Activated CD4-positive, alpha-beta T cell treated with anti-CD3 and anti-CD28 coated beads, Interleukin-2, amount 10 ng/mL, durations not matched to agents 7 days and 5 days (primary cell): ENCODE data around the gene SATB1. TPM values are rescaled to one million over a fixed set of nuclear protein-coding genes. Genes with fewer than 3 reads are reported as not detected.

ENCODE experiments used
- CTCF ChIA-PET: fragments of 350-600 bp; sonication (Branson Sonifier 250); formaldehyde crosslinking; loops from one replicate; lab custom pipeline; 2021; ENCODE audit warnings: antibody characterized with exemption; lab: Charles Lee
- POLR2A ChIA-PET: fragments of 350-600 bp; sonication (Branson Sonifier 250); formaldehyde crosslinking; loops from one replicate; lab custom pipeline; 2021; ENCODE audit warnings: antibody characterized with exemption; lab: Charles Lee
- DNase-seq: peaks from one replicate; pipeline ENCODE4 v3.0.0-alpha.2; 2020
- H3K27ac Mint-ChIP-seq: one replicate; pipeline ENCODE4 v1.8.0; 2021; ENCODE audit warnings: mild to moderate bottlenecking, moderate library complexity, mixed read lengths
- H3K27me3 Mint-ChIP-seq: one replicate; pipeline ENCODE4 v1.8.0; 2021; ENCODE audit warnings: mixed read lengths
- H3K36me3 Mint-ChIP-seq: one replicate; pipeline ENCODE4 v1.8.0; 2021; ENCODE audit warnings: low read depth, mixed read lengths
- H3K4me1 Mint-ChIP-seq: one replicate; pipeline ENCODE4 v1.8.0; 2021; ENCODE audit warnings: mixed read lengths
- H3K4me3 Mint-ChIP-seq: one replicate; pipeline ENCODE4 v1.8.0; 2021; ENCODE audit warnings: mild to moderate bottlenecking, moderate library complexity, mixed read lengths
- H3K9me3 Mint-ChIP-seq: one replicate; pipeline ENCODE4 v1.8.0; 2021; ENCODE audit warnings: mixed read lengths
- total RNA-seq, 2 experiments: library from RNA; stranded (reverse); gene quantifications; one replicate each; pipeline ENCODE4 v1.2.3, GENCODE V29; 2021

SATB1 gene
- total RNA-seq, 2 experiments from 2014 or later: 323 to 357 TPM

DNA sequence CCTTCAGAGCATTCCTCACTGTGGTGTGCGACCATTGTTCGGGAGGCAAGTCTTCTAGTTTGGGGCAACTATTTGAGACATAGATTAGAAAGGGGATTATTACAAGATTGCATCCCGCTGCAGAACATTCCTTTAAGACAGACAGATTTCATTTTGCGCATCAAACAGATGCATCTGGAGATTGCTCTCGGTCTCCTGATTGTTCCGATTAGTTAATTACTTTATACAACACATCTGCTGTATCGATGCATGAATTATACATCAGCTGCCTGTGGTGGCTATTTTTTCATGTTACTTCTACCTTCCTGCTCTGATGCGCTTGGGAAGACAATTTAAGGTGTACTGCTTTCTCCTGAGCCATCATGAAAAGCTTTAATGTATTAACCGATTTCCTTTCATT lies 10.0 kb downstream of the SATB1 start:
- H3K4me1 Mint-ChIP-seq: peaks cover 91% of the 10 kb centered on the region
- H3K36me3 Mint-ChIP-seq: peaks cover 87% of the 10 kb centered on the region
- ChIA-PET POLR2A (no interaction called here), CTCF (interaction anchor here (0.8 to 1.0 kb wide), 2 partner anchors 9 to 30 kb away, joined by 3 to 4 read pairs; no protein-coding TSS in a partner anchor)
- no peaks in the 10 kb centered on the region for H3K27me3 Mint-ChIP-seq
- H3K9me3 Mint-ChIP-seq: no peaks in the 10 kb centered on the region
- no peak for DNase-seq
- peak overlapping the region; percentile 56 for H3K27ac Mint-ChIP-seq
- peak overlapping the region; percentile 63 for H3K4me3 Mint-ChIP-seq

GRCh38 chr3:18412684-18413083 lies 12.5 kb downstream of the SATB1 start:
- Mint-ChIP-seq H3K27me3 (no peaks in the 10 kb centered on the region), H3K36me3 (peaks cover 86% of the 10 kb centered on the region), H3K4me1 (peaks cover 91% of the 10 kb centered on the region), H3K27ac (peak overlapping the region; percentile 79), H3K9me3 (no peaks in the 10 kb centered on the region), H3K4me3 (peak overlapping the region; percentile 66)
- POLR2A ChIA-PET: no interaction called here
- DNase-seq: no peak
- CTCF ChIA-PET: no interaction called here

GRCh38 chr3:18411541-18411940 lies 13.6 kb downstream of the SATB1 start:
- ChIA-PET POLR2A (interaction anchor here (0.7 kb wide), 2 partner anchors 19 to 301 kb away, joined by 3 read pairs; no protein-coding TSS in a partner anchor), CTCF (interaction anchor here (0.6 to 1.2 kb wide), 6 partner anchors 13 to 46 kb away, joined by 3 to 5 read pairs (median 3); no protein-coding TSS in a partner anchor)
- Mint-ChIP-seq H3K9me3 (no peaks in the 10 kb centered on the region), H3K4me1 (peaks cover 90% of the 10 kb centered on the region), H3K36me3 (peaks cover 87% of the 10 kb centered on the region), H3K4me3 (peak overlapping the region; percentile 66), H3K27me3 (no peaks in the 10 kb centered on the region), H3K27ac (peak overlapping the region; percentile 79)
- DNase-seq: no peak

GRCh38 chr3:18410205-18410604 lies 14.9 kb downstream of the SATB1 start:
- Mint-ChIP-seq H3K27ac (peak overlapping the region; percentile 66), H3K9me3 (no peaks in the 10 kb centered on the region), H3K4me3 (peak overlapping the region; percentile 49), H3K4me1 (peaks cover 90% of the 10 kb centered on the region), H3K27me3 (no peaks in the 10 kb centered on the region), H3K36me3 (peaks cover 84% of the 10 kb centered on the region)
- CTCF ChIA-PET: no interaction called here
- POLR2A ChIA-PET: no interaction called here
- DNase-seq: no peak

DNA sequence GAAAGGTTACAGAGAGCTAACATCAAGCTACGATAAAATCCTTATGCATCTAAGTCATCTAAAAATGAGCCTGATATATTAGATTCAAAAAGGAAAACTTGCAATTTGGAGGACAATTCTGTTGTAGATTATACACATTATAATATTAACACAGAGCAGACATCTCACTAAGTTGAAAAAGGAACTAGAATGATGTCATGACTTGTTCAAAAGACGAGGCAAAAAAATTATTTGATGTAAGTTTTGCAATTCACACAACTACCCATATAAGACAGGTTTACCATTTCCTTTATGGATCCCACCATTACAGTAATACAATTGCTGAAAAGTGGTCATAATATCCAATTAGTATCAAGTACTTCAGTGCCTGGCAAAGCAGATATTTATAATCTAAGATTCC lies 15.9 kb downstream of the SATB1 start:
- Mint-ChIP-seq H3K36me3 (peaks cover 84% of the 10 kb centered on the region), H3K27me3 (no peaks in the 10 kb centered on the region), H3K4me3 (peak overlapping the region; percentile 49), H3K27ac (peak overlapping the region; percentile 66), H3K9me3 (no peaks in the 10 kb centered on the region), H3K4me1 (peaks cover 90% of the 10 kb centered on the region)
- DNase-seq: no peak
- POLR2A ChIA-PET: interaction anchor here (0.8 kb wide), 1 partner anchor 27 kb away, joined by 3 read pairs; no protein-coding TSS in a partner anchor
- CTCF ChIA-PET: interaction anchor here (0.8 to 2.9 kb wide), 3 partner anchors 9 to 47 kb away, joined by 3 to 10 read pairs (median 4); no protein-coding TSS in a partner anchor

DNA sequence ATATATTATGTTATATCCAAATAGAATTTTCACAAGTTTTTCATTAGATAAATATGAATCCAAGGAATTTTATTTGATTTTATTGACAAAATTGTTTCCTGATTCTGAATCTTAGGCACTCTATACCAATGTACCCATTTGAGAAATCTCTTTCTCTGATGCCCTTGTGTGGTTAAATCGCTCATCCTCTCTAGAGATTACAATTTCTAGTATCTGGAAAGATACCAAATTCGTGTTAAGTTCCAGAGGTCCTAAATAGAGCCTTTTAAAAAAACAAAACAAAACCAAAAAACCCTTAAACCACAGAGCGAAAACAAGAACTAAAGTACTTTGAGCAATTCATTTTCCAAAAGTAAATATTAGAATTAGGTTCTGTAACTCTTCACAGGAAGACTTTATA lies 20.0 kb downstream of the SATB1 start:
- Mint-ChIP-seq H3K9me3 (no peaks in the 10 kb centered on the region), H3K36me3 (peaks cover 95% of the 10 kb centered on the region), H3K4me3 (peak overlapping the region; percentile 44), H3K27ac (peak overlapping the region; percentile 51), H3K4me1 (peaks cover 97% of the 10 kb centered on the region), H3K27me3 (no peaks in the 10 kb centered on the region)
- POLR2A ChIA-PET: no interaction called here
- DNase-seq: no peak
- CTCF ChIA-PET: interaction anchor here (1.3 kb wide), 1 partner anchor 13 kb away, joined by 5 read pairs; no protein-coding TSS in a partner anchor

DNA sequence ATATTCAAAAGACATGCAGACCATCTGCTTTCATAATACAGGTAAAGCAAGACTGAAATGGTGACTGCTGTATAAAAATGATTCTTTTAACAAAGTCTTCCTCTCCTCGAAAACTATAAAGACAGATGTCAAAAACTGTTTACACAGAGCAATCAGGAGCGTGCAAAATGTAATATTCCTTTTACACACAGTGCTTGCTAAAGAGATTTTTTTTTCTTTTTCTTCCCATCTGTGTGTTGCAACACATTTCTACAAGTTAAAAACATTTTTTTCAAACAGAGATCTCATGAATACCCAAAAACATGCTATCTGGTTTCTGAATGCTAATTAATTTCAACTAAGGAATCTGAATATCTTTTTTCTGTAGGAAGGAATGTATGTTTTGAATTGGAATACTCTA lies 22.1 kb downstream of the SATB1 start:
- CTCF ChIA-PET: interaction anchor here (1.8 kb wide), 1 partner anchor 28 kb away, joined by 5 read pairs; no protein-coding TSS in a partner anchor
- peaks cover 96% of the 10 kb centered on the region for H3K4me1 Mint-ChIP-seq
- peak overlapping the region; percentile 54 for H3K4me3 Mint-ChIP-seq
- POLR2A ChIA-PET: interaction anchor here (0.6 kb wide), 1 partner anchor 20 kb away, joined by 4 read pairs; no protein-coding TSS in a partner anchor
- H3K27me3 Mint-ChIP-seq: no peaks in the 10 kb centered on the region
- H3K27ac Mint-ChIP-seq: peak overlapping the region; percentile 84
- no peaks in the 10 kb centered on the region for H3K9me3 Mint-ChIP-seq
- no peak for DNase-seq
- peaks cover 95% of the 10 kb centered on the region for H3K36me3 Mint-ChIP-seq

- Mint-ChIP-seq H3K9me3 (no peaks in the 10 kb centered on the region), H3K36me3 (peaks cover 95% of the 10 kb centered on the region), H3K27me3 (no peaks in the 10 kb centered on the region), H3K4me1 (peaks cover 96% of the 10 kb centered on the region), H3K27ac (peak overlapping the region; percentile 84), H3K4me3 (peak overlapping the region; percentile 54)
- ChIA-PET CTCF (interaction anchor here (0.8 to 1.8 kb wide), 5 partner anchors 10 to 355 kb away, joined by 3 to 9 read pairs (median 4); no protein-coding TSS in a partner anchor), POLR2A (interaction anchor here (0.6 kb wide), 2 partner anchors 21 to 34 kb away, joined by 3 to 4 read pairs; no protein-coding TSS in a partner anchor)
- no peak for DNase-seq
Measured at GRCh38 chr3:18402239-18402799, 22.8 kb downstream of the SATB1 start.

DNA sequence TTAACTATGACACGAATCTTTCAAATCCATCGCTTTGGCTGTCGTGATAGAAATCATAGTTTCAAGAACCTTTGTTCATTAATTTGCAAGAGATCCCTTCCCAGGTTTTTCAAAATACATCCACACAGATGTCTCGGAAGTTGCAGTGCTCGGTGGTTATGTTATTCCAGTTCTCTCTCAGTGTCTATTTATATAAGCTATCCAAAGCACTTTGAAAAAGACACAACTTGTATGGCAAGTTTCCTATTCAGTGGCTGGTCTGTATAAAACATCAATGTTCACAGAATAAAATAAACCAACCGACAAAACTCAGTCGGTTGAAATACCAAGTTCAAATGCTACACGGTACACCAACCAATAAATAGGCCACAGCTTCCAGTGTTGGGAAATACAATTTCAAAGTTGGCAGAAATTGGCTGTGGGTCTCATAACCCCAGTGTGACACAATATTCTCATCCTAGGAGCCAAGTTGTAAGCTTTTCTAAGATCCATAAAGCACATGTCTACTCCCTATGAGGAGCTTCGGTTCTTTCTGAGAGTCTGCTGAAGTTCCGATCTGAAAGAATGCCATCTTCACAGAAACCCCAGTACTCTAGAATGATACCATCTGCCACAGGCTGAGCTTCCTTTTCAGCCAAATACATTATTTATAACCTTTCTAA lies 23.7 kb downstream of the SATB1 start:
- ChIA-PET POLR2A (interaction anchor here (0.6 to 1.0 kb wide), 2 partner anchors 11 to 150 kb away, joined by 3 to 11 read pairs; no protein-coding TSS in a partner anchor), CTCF (interaction anchor here (0.8 to 1.8 kb wide), 5 partner anchors 9 to 356 kb away, joined by 3 to 9 read pairs (median 4); no protein-coding TSS in a partner anchor)
- Mint-ChIP-seq H3K27me3 (no peaks in the 10 kb centered on the region), H3K4me1 (peaks cover 97% of the 10 kb centered on the region), H3K36me3 (peaks cover 96% of the 10 kb centered on the region), H3K9me3 (no peaks in the 10 kb centered on the region), H3K4me3 (peak overlapping the region; percentile 54), H3K27ac (peak overlapping the region; percentile 84)
- no peak for DNase-seq

- H3K27me3 Mint-ChIP-seq: no peaks in the 10 kb centered on the region
- DNase-seq: no peak
- POLR2A ChIA-PET: no interaction called here
- peak overlapping the region; percentile 61 for H3K27ac Mint-ChIP-seq
- no peaks in the 10 kb centered on the region for H3K9me3 Mint-ChIP-seq
- CTCF ChIA-PET: interaction anchor here (1.0 to 1.9 kb wide), 6 partner anchors 8 to 343 kb away, joined by 3 to 7 read pairs (median 4); no protein-coding TSS in a partner anchor
- peaks cover 95% of the 10 kb centered on the region for H3K36me3 Mint-ChIP-seq
- peaks cover 95% of the 10 kb centered on the region for H3K4me1 Mint-ChIP-seq
- no peak overlapping the region for H3K4me3 Mint-ChIP-seq
Measured at GRCh38 chr3:18398448-18398847, 26.7 kb downstream of the SATB1 start.

DNA sequence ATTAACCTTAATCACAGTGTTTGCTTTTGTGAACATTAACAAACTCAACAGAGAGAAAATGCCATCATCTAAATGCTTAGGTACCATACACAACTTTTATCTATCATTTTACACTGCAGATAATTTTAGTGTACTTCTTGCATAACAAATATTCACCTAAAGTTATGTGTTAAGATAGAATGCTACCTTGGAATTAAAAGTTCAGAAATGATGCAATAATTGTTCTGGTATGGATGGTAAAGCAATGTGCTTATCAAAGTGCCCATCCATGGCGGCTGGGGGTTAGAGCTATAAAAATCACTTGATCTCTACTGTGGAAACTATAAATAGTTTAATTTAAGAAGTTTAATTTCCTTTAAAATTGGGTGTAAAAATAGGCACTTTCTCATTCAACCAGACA lies 28.7 kb downstream of the SATB1 start:
- H3K27ac Mint-ChIP-seq: no peak overlapping the region
- no peak for DNase-seq
- ChIA-PET CTCF (interaction anchor here (1.1 kb wide), 1 partner anchor 20 kb away, joined by 3 read pairs; no protein-coding TSS in a partner anchor), POLR2A (no interaction called here)
- no peaks in the 10 kb centered on the region for H3K27me3 Mint-ChIP-seq
- no peaks in the 10 kb centered on the region for H3K9me3 Mint-ChIP-seq
- peaks cover 90% of the 10 kb centered on the region for H3K36me3 Mint-ChIP-seq
- H3K4me3 Mint-ChIP-seq: no peak overlapping the region
- peaks cover 92% of the 10 kb centered on the region for H3K4me1 Mint-ChIP-seq

GRCh38 chr3:18394384-18394995 lies 30.6 kb downstream of the SATB1 start:
- Mint-ChIP-seq H3K36me3 (peaks cover 84% of the 10 kb centered on the region), H3K27ac (peak overlapping the region; percentile 26), H3K9me3 (no peaks in the 10 kb centered on the region), H3K4me3 (peak overlapping the region; percentile 8), H3K4me1 (peaks cover 88% of the 10 kb centered on the region), H3K27me3 (no peaks in the 10 kb centered on the region)
- DNase-seq: no peak
- CTCF ChIA-PET: interaction anchor here (1.1 kb wide), 1 partner anchor 12 kb away, joined by 4 read pairs; no protein-coding TSS in a partner anchor
- POLR2A ChIA-PET: interaction anchor here (0.6 kb wide), 1 partner anchor 27 kb away, joined by 5 read pairs; no protein-coding TSS in a partner anchor
